ENCODE data around the gene CD9. TPM values are rescaled to one million over a fixed set of nuclear protein-coding genes. Genes with fewer than 3 reads are reported as not detected.

The CD9 gene
- total and polyA plus RNA-seq, 4 donors = 240 to 425 (median 379) TPM

- Histone ChIP-seq H3K4me1 (ENCODE audit: control insufficient read depth in 5 of 5, insufficient read depth in 5 of 5, low read length in 5 of 5) (peaks cover 0 to 17% (median 3%) of the 10 kb centered on the region in 5 donors), H3K27me3 (ENCODE audit: control insufficient read depth in 3 of 3, insufficient read depth in 3 of 3, low read length in 2 of 3) (no peaks in the 10 kb centered on the region), H3K9ac (ENCODE audit: insufficient read depth in 1 of 2, low read length in 2 of 2) (no peak overlapping the region), H3K4me3 (no peak overlapping the region), H3K9me3 (ENCODE audit: control insufficient read depth in 4 of 4, insufficient read depth in 3 of 4, low read length in 3 of 4) (no peaks in the 10 kb centered on the region), H3K27ac (ENCODE audit: low read depth in 1 of 2, low read length in 1 of 2) (peak overlapping the region in 1 of 2 donors; percentile 61), H3K36me3 (ENCODE audit: control insufficient read depth in 4 of 4, insufficient read depth in 4 of 4, low read length in 4 of 4) (no peaks in the 10 kb centered on the region)
- 86 to 92% methylated on average over 2 of the region's 2 CpGs for WGBS, 2 donors
- ATAC-seq (ENCODE audit: insufficient read depth, low FRiP score) = no peak
- TF ChIP-seq CTCF (IDR thresholded peaks at IDR 0.05; ENCODE audit: control extremely low read depth, extremely low read depth) = no peak
- DNase-seq = no peak
These were observed 64.8 kb downstream of the CD9 start for GRCh38 chr12:6265038-6265405.

- H3K4me3 ChIP-seq = no peak overlapping the region
- no peaks in the 10 kb centered on the region for H3K9me3 ChIP-seq (ENCODE audit: control insufficient read depth in 4 of 4, insufficient read depth in 3 of 4, low read length in 3 of 4)
- H3K27me3 ChIP-seq (ENCODE audit: control insufficient read depth in 3 of 3, insufficient read depth in 3 of 3, low read length in 2 of 3) = no peaks in the 10 kb centered on the region
- DNase-seq (peak in 2 of 3 donors; percentile 66 to 71), ATAC-seq (ENCODE audit: insufficient read depth, low FRiP score) (peak; percentile 42)
- WGBS, 2 donors = 72 to 91% methylated on average over 7 of the region's 7 CpGs
- peaks cover 0 to 17% (median 3%) of the 10 kb centered on the region in 5 donors for H3K4me1 ChIP-seq (ENCODE audit: control insufficient read depth in 5 of 5, insufficient read depth in 5 of 5, low read length in 5 of 5)
- no peak for TF ChIP-seq CTCF (IDR thresholded peaks at IDR 0.05; ENCODE audit: control extremely low read depth, extremely low read depth)
- H3K36me3 ChIP-seq (ENCODE audit: control insufficient read depth in 4 of 4, insufficient read depth in 4 of 4, low read length in 4 of 4) = no peaks in the 10 kb centered on the region
- peak overlapping the region in 1 of 2 donors; percentile 63 for H3K27ac ChIP-seq (ENCODE audit: low read depth in 1 of 2, low read length in 1 of 2)
- no peak overlapping the region for H3K9ac ChIP-seq (ENCODE audit: insufficient read depth in 1 of 2, low read length in 2 of 2)
These were observed 66.4 kb downstream of the CD9 start for GRCh38 chr12:6266541-6266966.

- Histone ChIP-seq H3K4me3 (no peak overlapping the region), H3K9ac (ENCODE audit: insufficient read depth in 1 of 2, low read length in 2 of 2) (no peak overlapping the region), H3K9me3 (ENCODE audit: control insufficient read depth in 4 of 4, insufficient read depth in 3 of 4, low read length in 3 of 4) (no peaks in the 10 kb centered on the region), H3K27ac (ENCODE audit: low read depth in 1 of 2, low read length in 1 of 2) (peak overlapping the region in 1 of 2 donors; percentile 63), H3K4me1 (ENCODE audit: control insufficient read depth in 5 of 5, insufficient read depth in 5 of 5, low read length in 5 of 5) (peaks cover 0 to 17% (median 3%) of the 10 kb centered on the region in 5 donors), H3K36me3 (ENCODE audit: control insufficient read depth in 4 of 4, insufficient read depth in 4 of 4, low read length in 4 of 4) (no peaks in the 10 kb centered on the region), H3K27me3 (ENCODE audit: control insufficient read depth in 3 of 3, insufficient read depth in 3 of 3, low read length in 2 of 3) (no peaks in the 10 kb centered on the region)
- no peak for TF ChIP-seq CTCF (IDR thresholded peaks at IDR 0.05; ENCODE audit: control extremely low read depth, extremely low read depth)
- ATAC-seq (ENCODE audit: insufficient read depth, low FRiP score) = peak; percentile 44
- 60 to 74% methylated on average over 12 of the region's 12 CpGs for WGBS, 2 donors
- DNase-seq = peak; percentile 44 to 80 (median 70)
These were observed 66.9 kb downstream of the CD9 start for GRCh38 chr12:6266971-6267721.

Measured in lung (tissue), 12 donors.